HepG2 (cell line): Measurements from ENCODE around the gene TTC39C. TPM values are rescaled to one million over a fixed set of nuclear protein-coding genes. Genes with fewer than 3 reads are reported as not detected.

Experiments used
- FOXO4 ChIP-seq: sonication (generic); formaldehyde crosslinking; conservative IDR thresholded peaks from 2 replicates; pipeline ENCODE4 v1.8.1; 2023; ENCODE audit warnings: missing genetic modification reagents
- GMEB2 ChIP-seq: IDR thresholded peaks from 2 replicates; pipeline ENCODE4 v1.6.1; 2016; ENCODE audit warnings: missing biosample characterization, missing genetic modification reagents, low read depth
- KLF6 ChIP-seq: IDR thresholded peaks from 2 replicates; pipeline ENCODE4 v1.8.0; 2016; ENCODE audit warnings: missing biosample characterization, missing genetic modification reagents
- LRRFIP1 ChIP-seq: sonication (generic); formaldehyde crosslinking; conservative IDR thresholded peaks from 2 replicates; pipeline ENCODE4 v1.4.0; 2020; ENCODE audit warnings: missing genetic modification reagents
- NR0B2 ChIP-seq: sonication (generic); formaldehyde crosslinking; IDR thresholded peaks from 2 replicates; pipeline ENCODE4 v1.4.0; 2020; ENCODE audit warnings: mild to moderate bottlenecking, missing genetic modification reagents
- RXRA ChIP-seq: sonication (generic); formaldehyde crosslinking; IDR thresholded peaks from 2 replicates; pipeline ENCODE4 v1.5.1; 2020; ENCODE audit warnings: missing genetic modification reagents
- ZFP37 ChIP-seq: sonication (generic); formaldehyde crosslinking; IDR thresholded peaks from 2 replicates; pipeline ENCODE4 v1.4.0; 2020; ENCODE audit warnings: missing genetic modification reagents, borderline replicate concordance
- ZGPAT ChIP-seq: IDR thresholded peaks from 2 replicates; pipeline ENCODE4 v1.6.1; 2016; ENCODE audit warnings: mild to moderate bottlenecking
- ZNF274 ChIP-seq: sonication (generic); formaldehyde crosslinking; IDR thresholded peaks from 2 replicates; pipeline ENCODE4 v1.5.1; 2020; ENCODE audit warnings: mild to moderate bottlenecking, missing genetic modification reagents
- ZNF318 ChIP-seq: sonication (generic); formaldehyde crosslinking; IDR thresholded peaks from 2 replicates; pipeline ENCODE4 v1.4.0; 2020; ENCODE audit warnings: mild to moderate bottlenecking, missing genetic modification reagents
- polyA plus RNA-seq, 8 experiments: library from polyadenylated mRNA; depleted of rRNA in 3 of 8; stranded (reverse) in 7 of 8; unstranded in 1 of 8; fragments of >200 nt; fragmentation: Illumina TruSeq in 4 of 8; extraction: Trizol in 4 of 8; gene quantifications; 2 replicates each; pipeline versions ENCODE4 v1.2.1 to v1.2.3, GENCODE V29; 2011 to 2016; ENCODE audit warnings: low read depth in 4 of 8, missing spikeins in 1 of 8, mixed read lengths in 1 of 8; ENCODE audit not compliant: insufficient read depth in 1 of 8
- total RNA-seq, 5 experiments: library from RNA; depleted of rRNA; stranded (reverse); fragments of >200 nt; fragmentation: Illumina TruSeq; extraction: Trizol; gene quantifications; 2 replicates each; pipeline ENCODE4 v1.2.3, GENCODE V29; 2016; ENCODE audit warnings: low read depth in 1 of 5

The TTC39C gene
- total and polyA plus RNA-seq, 2 of the 13 experiments (the other 11 are each of a cell fraction or from before 2014, with no cell fraction given) = 19.1 to 25.9 TPM

GRCh38 chr18:24051031-24051947 is 36.7 kb downstream of the TTC39C start (continued):
- TF ChIP-seq GMEB2 (CRISPR knock-in tag) (no peak), ZNF318 (CRISPR knock-in tag) (peak; percentile 85; the same call in 1 of the 2 replicates), ZFP37 (CRISPR knock-in tag) (no peak), RXRA (CRISPR knock-in tag) (peak; percentile 93), ZGPAT (CRISPR knock-in tag) (peak; percentile 73), LRRFIP1 (no peak), FOXO4 (CRISPR knock-in tag) (no peak), NR0B2 (CRISPR knock-in tag) (no peak), KLF6 (no peak), ZNF274 (CRISPR knock-in tag) (no peak)
